NCI-H2029 (cell line): ENCODE measurements around the gene TEX35.
"Not testable (repeated sequence)": the region's sequence is repeated elsewhere in the genome, so short reads cannot be mapped to it uniquely, and the experiment has no call there.

Experiments used
- DNase-seq: peaks from one replicate; lab custom pipeline; 2025; lab: John Stamatoyannopoulos, UW

The TEX35 gene

GRCh38 chr1:178495158-178495557, 17.8 kb upstream of the TEX35 start:
- DNase-seq, result no peak

GRCh38 chr1:178495741-178496409, 17.0 kb upstream of the TEX35 start:
- no peak for DNase-seq

GRCh38 chr1:178496410-178497135, 16.3 kb upstream of the TEX35 start, which contains the start of gene CLEC20A:
Gene CLEC20A (minus strand): TSS chr1:178496964. CDS start chr1:178496939, 25 bp downstream.
- no peak for DNase-seq

GRCh38 chr1:178497903-178498478, 14.9 kb upstream of the TEX35 start:
- DNase-seq, result no peak

GRCh38 chr1:178498896-178499675, 13.8 kb upstream of the TEX35 start:
- DNase-seq, result no peak

GRCh38 chr1:178500091-178500770, 12.7 kb upstream of the TEX35 start:
- DNase-seq, result no peak

- no peak for DNase-seq
Measured at GRCh38 chr1:178500936-178501554, 11.9 kb upstream of the TEX35 start.

GRCh38 chr1:178501705-178502329, 11.1 kb upstream of the TEX35 start:
- DNase-seq, result no peak

GRCh38 chr1:178502330-178502714, 10.6 kb upstream of the TEX35 start:
- no peak for DNase-seq

- no peak for DNase-seq
Measured at GRCh38 chr1:178502856-178503255, 10.1 kb upstream of the TEX35 start.

GRCh38 chr1:178503316-178503715, 9.6 kb upstream of the TEX35 start:
- DNase-seq, result not testable (repeated sequence)

GRCh38 chr1:178503849-178504248, 9.1 kb upstream of the TEX35 start:
- DNase-seq, result no peak

- no peak for DNase-seq
Measured at GRCh38 chr1:178504286-178504685, 8.6 kb upstream of the TEX35 start.

- no peak for DNase-seq
Measured at GRCh38 chr1:178506177-178506576, 6.7 kb upstream of the TEX35 start.

- no peak for DNase-seq
Measured at GRCh38 chr1:178506669-178507068, 6.2 kb upstream of the TEX35 start.

GRCh38 chr1:178509414-178510007, 3.4 kb upstream of the TEX35 start:
- no peak for DNase-seq

- no peak for DNase-seq
Measured at GRCh38 chr1:178510155-178510554, 2.8 kb upstream of the TEX35 start.

- DNase-seq, result no peak
Measured at GRCh38 chr1:178513278-178513983, 522 bp downstream of the TEX35 start.

GRCh38 chr1:178516110-178516509, 3.2 kb downstream of the TEX35 start:
- no peak for DNase-seq

- no peak for DNase-seq
Measured at GRCh38 chr1:178518894-178519293, 6.0 kb downstream of the TEX35 start.
